ENCODE data around the gene DAGLB.
"Not testable (repeated sequence)": the region's sequence is repeated elsewhere in the genome, so short reads cannot be mapped to it uniquely, and the experiment has no call there.

Gene DAGLB

DNA sequence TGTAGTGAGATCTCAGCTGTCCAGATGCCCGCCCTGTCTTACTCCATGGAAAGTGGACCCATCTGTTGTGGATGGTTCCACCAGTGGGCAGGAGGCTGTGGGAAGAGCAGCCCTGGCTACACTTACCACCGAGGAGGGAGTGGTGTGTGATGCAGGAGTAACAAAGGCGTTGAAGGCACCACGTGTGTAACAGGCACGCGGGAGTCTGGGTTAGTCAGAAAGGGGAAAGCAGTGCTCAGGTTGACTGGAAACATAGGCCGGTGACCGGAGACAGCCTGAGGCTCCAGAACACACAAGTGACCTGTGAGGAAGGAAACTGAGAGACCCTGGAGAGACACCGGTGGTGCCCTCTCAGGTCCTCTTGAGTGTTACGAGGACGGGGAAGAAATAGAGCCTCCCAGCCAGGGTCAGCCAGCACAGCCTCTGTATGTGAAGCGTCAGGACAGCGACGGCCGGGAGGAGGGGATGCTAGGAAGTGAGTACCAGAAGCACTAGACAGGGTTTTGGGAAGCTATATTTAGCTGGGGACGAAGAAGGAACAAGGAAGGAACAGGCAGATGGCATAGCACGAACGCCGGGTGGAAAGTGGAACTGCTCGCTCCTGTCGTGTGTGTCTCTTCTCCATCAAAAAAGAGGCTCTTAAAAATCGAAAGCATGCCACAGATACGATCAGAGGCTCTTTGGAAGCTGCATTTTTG, 51.7 kb downstream of the DAGLB start:
- DNase-seq = no peak

DNA sequence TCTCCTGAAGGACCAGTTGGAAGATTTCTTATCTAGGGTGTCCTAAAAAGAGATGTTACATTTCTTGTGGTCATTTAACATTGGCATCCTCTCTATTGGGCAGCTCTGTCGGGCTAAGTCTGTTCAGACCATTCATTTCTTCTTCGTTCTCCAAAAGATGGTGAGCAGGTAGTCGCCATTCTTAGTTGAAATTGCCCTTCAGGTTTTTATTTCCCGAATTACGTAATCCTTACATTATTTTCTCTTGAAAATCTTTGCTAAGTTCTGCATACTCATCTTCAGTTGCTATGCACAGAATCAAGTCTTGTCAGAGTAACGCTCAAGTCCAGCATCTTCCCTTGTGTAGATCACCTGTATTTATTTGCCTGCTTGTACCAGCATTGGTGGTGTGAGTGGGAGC, 53.6 kb downstream of the DAGLB start:
- no peak for DNase-seq

DNA sequence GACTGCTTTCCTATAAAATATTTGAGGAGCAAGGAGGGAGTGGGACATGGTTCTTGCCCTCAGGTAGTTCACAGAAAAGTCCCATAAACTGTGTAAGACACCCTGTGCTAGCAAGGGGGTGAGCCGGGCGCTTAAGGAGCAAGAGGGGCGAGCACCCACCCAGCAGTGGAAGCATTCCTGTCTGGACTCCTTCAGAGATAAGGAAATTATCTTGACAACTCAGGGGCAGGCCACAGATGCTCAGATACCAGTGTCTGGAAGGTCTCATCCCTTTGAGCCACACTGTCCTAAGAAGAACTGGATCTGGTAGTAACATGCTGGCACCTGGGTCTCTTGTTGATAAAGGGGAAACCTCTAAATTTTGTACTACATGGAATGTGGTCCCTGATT, 54.1 kb downstream of the DAGLB start:
- no peak for DNase-seq

DNA sequence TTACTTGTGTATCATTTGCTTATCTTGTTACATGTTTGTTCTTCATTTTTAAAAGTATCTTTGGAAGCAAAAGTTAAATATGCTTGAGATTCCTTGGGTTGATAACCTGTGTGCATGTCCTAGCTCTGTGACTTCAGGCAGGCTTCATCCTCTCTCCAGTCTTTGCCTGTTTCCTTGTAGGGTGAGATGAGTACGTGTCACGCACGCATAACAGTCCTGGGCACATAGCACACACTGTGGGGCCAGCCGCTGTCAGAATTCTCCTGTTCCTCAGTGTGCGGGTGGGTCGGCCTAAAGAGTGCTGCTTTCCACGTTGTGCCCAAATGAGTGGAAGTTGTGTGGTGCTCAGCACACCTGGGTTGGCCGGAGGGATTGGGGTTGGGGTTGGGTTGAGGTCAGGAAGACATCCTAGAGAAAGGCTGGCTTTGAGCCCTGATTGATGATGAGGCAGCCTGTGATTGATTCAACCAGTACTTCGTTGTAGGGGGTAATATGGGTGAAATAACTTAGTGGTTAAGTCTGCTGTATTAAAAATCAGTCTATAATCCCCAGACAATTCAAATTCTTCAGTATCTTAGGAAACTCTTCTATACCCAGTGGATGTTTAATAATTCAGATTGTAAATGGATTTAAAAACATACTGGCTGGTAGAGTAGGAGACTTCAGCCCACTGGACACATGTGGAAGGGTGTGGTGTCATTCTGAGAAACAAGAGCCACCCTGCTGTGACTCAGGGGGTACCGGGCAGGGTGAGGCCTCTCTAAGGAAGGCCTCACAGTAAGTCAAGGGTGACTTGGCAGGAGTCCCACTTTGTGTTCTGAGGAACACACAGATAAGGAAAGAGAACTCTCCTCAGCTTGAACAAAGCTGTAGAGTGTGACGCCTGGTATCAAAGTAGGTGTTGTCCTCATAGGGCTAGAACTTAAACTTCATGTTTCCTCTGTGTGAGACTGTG, 54.8 kb downstream of the DAGLB start:
- peak; percentile 30 for DNase-seq

DNA sequence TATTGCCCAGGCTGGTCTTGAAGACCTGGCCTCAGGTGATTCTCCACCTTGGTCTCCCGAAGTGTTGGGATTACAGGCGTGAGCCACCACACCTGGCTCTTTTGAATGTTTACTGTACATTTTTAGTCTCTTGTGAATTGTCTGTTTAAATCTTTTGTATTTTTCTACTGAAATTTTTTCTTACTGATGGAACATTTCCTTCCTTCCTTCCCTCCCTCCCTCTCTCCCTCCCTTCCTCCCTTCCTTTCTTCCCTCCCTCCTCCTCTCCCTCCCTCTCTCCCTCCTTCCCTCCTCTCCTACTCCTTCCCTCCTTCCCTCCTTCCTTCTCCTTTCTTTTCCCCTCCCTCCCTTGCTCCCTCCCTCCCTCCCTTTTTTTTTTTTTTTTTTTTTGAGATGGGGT, 58.0 kb downstream of the DAGLB start:
- DNase-seq = no peak

DNA sequence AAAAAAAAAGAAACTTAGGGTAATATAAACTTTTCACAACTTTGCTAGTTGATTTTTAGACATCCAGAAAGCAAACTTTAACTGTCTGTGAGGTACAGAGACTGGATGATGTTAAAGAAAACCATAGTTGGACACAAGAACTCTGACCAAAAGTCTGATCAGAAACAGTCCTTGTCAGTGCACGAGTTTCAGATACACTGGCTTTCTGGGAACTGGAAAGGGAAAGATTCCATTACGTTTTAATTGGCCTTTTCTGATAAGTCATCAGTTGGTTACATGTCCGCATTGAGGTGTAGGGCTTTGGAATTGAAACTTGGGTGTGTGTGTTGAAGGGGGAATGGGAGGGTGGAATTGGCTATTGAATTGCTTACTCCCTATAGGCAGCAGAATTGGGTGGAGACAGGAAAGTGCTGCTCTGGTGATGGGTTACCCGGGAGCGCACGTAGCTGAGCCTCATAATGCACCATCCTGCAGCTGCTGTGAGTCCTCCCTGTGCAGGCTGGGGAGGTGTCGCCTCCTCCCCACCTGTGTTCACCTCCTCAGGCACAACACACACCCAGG, 59.9 kb downstream of the DAGLB start:
- no peak for DNase-seq

DNA sequence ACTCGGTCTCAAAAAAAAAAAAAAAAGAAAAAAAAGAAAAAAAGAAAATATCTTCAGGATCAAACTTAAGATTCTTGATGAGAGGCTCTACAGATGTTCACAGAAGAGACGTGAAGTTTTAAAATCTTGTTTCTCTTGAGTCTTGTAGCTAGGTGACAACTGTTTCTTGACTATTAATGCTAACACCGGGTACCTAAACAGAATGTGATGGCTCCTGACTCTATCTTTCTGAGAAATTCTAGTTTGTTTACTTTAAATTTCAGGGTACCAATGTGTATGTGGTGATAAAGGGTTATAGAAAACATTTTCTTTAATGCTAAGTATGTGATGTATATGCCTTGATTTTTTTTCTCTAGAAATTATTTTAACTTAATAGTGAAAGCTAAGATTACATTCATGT, 61.0 kb downstream of the DAGLB start:
- no peak for DNase-seq

DNA sequence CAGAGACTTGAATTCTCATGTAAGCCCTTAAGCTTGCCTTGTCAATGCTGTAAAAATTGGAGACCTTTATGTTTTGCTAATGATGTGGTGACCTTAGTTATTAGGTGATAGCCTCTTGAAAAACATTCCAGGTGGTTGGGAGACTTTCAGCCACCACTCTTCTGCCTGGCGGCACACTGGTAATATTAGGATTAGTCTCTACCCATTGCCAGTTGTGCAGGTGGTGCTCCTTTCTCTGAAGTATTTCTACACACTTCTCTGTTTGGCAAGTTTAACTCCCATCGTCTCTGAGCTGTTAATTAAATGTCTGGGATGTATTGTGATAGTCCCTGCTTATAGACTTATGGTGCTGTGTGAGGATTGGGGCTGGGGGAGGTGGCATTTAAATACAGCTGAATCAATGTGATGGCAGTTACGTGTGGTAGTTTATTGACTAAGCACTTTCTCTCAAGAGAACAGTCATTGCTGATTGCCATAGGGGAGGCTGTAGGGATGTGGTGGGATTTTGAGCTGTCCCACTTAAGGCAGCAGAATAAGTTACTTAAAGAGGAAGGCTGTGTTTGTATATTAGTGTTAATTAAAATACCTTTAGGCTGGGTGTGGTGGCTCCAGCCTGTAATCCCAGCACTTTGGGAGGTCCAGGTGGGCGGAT, 61.7 kb downstream of the DAGLB start:
- no peak for DNase-seq

DNA sequence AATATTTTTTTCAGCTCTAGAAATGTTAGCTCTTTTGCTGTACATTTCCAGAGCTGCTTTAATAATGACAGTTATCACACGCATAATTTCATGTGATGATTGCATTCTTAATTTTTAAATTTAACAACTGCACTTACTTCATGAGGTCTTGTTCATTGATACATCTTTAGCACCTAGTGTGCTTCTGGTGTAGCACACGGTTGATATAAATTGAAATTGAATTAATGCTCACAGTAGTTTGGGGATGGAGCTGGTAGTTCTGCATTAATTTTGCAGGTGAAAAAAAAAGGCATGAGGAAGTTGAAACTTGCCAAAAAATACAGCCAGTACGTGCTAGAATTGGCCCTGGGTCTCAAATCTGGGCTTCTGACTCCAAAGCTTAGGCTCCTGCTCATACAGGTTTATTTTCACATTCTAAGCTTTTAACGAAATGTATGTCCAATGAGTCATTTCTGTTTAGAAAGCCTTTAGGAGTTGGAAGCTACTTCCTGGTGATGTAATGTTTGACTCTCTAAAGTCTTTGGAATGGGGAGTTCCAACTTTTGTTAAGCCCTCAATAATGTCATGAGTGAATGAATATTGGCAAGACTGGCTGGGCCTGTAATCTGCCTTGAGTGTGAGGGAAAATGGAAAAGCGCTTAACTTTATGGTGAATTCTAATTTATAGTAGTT, 62.5 kb downstream of the DAGLB start:
- DNase-seq = no peak

DNA sequence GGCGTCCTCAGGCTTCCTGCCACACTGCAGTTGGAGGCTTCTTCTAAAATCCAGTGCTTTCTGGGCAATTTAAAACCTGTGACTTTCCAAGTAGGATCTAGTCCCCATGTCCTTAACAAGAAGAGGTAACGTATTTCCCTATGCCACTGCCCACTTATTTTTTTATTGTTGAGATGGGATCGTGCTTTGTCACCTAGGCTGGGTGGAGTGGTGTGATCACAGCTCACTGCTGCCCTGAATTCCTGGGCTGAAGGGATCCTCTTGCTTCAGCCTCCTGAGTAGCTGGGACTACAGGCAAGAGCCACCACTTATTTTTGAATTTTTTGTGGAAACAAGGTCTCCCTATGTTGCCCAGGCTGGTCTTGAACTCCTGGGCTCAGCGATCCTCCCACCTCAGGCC, 63.4 kb downstream of the DAGLB start:
- DNase-seq = no peak

DNA sequence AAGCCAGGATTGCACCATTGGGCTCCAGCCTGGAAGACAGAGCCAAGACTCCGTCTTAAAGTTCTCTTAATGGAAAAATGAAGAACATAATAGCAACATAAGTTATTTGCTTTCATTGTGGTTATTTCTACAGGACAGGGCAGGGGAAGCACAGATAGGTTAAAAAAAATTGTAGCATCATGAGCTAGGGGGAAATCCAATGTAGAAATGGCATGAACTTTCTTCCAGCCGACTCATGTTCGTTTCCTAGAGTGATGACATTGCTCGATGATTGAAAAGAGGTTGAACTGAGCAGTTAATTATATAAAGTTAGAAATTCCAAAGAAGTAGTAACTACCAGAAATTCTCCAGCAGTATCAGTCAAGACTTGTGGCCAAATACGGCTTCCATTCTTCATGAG, 64.9 kb downstream of the DAGLB start:
- no peak for DNase-seq

DNA sequence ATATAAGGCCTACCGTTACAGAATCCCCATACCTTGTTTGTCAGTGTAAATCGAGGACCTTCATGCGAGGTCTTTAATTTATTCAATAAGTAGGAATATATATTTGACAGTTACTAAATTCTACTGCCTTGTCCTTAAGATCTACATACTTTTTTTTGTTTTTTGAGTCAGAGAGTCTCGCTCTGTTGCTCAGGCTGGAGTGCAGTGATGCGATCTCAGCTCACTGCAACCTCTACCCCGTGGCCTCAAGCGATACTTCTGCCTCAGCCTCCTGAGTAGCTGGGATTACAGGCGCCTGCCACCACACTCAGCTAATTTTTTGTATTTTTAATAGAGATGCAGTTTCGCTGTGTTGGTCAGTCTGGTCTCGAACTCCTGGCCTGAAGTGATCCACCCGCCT, 65.9 kb downstream of the DAGLB start:
- DNase-seq = not testable (repeated sequence)

DNA sequence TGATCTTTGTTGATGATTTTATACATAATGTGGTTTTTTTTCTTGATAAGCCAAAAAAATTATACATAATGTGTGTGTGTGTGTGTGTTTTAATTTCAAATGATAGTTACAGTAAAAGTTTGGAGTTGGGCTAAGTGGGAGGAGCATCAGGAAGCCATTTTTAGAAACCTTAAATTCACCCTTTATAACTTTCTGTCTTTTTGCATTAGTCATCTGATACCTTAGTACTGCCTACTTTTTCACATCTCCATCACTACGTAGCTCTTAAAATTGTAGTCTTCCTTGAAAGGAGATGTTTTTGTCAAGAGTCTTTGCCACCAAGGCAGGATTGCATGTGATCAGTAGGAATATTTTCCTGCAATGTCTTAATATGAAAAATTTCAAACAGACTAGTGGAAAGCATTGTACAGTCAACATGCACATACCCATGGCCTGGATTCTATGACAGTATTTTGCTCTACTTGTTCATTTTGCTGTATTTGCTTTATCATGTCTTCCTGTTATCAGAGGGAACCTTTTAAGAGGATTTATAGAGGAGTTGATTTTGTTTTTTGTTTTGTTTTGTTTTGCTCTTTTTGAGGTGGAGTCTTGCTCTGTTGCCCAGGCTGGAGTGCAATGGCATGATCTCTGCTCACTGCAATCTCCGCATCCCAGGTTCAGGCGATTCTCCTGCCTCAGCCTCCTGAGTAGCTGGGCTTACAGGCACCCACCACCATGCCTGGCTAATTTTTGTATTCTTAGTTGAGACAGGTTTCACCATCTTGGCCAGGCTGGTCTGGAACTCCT, 67.3 kb downstream of the DAGLB start:
- no peak for DNase-seq

DNA sequence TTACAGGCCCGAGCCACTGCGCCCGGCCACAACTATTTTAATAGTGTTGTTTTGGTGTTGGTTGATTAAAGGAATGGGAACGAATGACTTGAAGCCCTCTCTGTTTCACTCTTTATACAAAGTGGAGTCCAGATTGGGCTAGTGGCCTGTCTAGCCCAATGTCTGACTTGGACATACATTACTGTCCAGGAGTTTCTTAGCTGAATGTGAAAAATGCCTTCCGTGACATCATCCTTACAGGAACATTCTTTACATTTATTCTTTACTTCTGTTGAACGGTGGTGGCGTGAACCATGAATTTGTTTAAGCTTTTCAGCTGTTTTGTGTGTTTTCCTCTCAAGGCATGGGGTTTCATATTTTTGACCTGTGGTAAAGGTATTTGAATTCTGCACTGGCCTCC, 67.9 kb downstream of the DAGLB start:
- DNase-seq = no peak

DNA sequence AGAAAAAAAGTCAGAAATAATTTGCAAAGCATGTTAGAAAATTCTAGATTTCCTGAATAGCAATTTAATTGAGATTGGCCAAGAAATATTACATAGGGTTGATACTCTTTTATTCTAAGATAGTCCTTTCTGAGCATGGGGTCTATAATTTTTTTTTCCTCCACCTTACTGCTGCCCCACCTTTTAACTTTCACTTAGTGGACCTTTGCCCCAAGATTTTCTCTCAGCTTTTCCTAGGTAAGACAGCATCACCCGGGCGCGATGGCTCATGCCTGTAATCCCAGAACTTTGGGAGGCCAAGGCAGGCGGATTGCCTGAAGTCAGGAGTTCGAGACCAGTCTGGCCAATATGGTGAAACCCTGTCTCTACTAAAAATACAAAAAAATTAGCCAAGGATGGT, 69.2 kb downstream of the DAGLB start:
- not testable (repeated sequence) for DNase-seq

DNA sequence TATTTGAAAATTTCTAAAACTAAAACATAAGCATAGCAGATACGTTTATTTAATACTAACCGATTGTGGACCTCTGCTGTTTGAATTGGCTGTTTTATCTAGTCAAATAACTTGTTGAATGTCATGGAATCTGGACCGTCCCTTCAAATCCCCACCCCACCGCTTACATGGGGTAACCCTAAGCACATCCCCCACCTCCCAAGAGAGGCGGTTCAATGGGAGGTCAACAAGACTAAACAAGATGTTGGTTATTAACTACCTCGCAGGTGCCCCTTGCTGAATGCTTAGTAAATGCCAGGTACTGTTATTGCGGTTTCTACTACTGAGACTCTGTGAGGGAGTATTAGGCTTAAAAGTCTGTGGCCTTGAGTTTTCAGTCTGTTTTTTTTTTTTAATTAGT, 70.9 kb downstream of the DAGLB start:
- no peak for DNase-seq

DNA sequence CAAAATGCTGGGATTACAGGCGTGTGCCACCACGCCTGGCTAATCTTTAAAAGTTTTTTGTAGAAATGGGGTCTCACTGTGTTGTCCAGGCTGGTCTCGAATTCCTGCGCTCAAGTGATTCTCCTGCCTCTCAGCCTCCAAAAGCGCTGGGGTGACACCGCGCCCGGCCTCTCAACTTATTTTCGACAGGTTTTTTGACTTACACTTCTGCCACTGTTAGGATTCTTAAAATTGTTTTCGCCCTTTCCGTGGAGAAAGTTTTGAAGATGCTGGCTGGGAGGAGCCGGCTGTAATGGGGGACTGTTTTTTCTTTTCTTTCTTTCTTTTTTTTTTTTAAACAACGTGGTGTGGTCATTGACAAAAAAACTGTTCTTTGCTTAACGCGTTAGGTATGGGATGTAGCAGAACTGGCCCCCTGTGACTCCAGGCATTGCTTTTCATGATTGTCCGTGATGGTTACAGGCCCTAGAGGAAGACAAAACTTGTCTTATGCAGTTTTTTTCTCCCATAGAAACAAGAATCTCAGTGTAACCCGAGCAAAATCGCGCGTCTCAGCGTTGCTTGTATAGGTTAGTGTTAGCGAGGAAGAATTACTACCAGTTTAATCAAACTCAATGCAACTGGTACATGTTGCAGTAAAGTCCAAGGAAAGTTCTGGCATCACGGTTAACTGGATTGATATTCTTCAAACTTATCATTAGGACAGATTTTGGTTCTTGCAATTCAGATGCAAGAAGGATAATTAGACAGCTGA, 72.2 kb downstream of the DAGLB start:
- DNase-seq = no peak

DNA sequence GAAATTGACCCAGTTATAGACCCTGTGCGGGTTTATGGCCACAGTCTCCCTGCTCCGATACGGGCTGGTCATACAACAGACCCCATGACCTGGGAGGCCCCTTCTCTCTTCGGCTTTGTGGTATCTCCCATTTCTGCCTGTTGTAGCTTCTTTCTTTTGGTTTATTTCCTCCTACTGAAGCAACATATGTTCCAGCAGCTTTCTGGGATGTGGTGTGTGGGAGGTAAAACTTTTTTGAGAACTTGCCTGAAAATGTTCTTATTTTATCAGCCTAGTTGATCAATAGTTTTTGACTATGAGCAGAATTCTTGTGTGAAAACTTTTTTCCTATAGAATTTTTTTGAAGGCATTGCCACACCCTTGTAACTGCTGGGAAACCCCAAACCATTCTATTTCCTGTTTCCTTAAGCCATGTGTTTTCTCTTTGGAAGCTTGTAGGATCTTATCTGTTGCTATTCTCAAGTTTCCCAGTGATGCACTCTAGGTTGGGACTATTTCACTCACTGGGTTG, 80.0 kb downstream of the DAGLB start:
- DNase-seq = peak; percentile 30

DNA sequence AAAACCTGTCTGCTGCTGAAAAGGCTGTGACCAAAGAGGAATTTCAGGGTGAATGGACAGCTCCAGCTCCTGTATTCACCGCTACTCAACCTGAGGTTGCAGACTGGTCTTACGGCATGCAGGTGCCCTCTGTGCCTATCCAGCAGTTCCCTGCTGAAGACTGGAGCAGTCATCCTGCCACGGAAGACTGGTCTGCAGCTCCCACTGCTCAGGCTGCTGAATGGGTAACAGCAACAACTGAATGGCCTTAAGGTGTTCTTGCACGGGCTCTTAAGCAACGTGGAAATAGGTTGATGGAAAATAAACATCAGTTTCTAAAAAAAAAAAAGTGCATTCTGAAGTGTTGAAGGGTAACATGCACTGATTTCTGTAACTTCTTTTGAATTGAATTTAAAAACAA, 82.3 kb downstream of the DAGLB start:
- no peak for DNase-seq

DNA sequence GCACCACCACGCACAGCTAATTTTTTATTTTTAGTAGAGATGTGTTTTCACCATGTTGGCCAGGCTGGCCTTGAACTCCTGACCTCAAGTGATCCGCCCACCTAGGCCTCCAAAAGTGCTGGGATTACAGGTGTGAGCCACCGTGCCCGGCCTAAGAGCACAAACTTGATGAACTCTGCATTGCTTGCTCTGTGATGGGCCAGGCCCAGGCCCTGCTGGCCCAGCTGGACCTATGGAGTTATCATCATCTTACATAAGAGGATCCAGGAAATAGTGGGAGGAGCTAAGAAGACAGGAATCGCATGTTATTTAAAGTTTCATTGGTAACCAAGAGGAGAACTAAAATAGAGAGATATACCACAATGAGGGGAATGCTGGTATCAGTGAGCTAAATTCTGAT, 86.9 kb downstream of the DAGLB start:
- DNase-seq = no peak

DNA sequence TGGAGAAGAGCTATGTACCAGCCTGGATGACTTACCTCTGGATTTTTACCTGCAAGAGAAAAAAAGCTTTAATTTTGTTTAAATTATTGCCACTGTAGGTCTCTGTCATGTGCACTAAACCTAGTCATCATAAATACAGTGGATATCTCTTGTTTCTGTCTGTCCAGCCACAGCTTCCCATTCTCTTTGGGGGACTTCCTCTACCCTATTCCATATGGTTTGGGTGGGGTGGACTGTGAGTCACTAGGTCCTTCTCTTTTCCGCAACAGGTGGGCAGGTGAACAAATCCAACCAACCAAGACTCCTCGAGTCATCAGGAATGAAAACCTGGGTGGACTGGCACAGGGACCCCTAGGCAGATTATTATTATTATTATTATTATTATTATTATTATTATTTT, 88.0 kb downstream of the DAGLB start:
- no peak for DNase-seq

Measured in GF-D8 (cell line).